ENCODE results near the gene AREL1. TPM values are rescaled to one million over a fixed set of nuclear protein-coding genes. Genes with fewer than 3 reads are reported as not detected.

AREL1 gene
- total and polyA plus RNA-seq, 9 donors, result 8.2 to 38.1 (median 24.0) TPM

DNA sequence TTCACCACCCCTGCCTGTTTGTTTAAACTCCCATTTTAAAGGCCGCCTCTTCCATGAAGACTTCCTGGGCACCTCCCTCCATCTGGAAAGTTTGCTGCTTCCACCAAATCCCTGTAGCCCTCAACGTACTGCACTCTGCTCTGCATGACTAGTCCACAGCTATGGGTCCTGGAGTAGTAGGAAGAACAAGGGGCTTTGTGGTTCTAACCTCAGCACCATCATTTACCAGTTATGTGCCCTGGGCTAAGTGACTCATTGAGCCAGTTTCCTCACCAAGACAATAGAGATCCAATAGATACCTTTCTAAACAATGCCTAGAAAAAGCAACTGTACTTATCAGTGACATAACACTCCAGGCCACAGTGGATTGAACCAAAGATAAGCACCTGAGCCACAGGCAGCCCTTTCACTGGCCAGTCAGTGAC, 92.4 kb downstream of the AREL1 start:
- H3K36me3 ChIP-seq, result no peaks in the 10 kb centered on the region
- intact Hi-C loops (cut with DNase I), result no loop called here
- H3K9me3 ChIP-seq, result no peaks in the 10 kb centered on the region
- no peak for TF ChIP-seq EP300 (IDR thresholded peaks at IDR 0.05)
- TF ChIP-seq, protein P1, sequence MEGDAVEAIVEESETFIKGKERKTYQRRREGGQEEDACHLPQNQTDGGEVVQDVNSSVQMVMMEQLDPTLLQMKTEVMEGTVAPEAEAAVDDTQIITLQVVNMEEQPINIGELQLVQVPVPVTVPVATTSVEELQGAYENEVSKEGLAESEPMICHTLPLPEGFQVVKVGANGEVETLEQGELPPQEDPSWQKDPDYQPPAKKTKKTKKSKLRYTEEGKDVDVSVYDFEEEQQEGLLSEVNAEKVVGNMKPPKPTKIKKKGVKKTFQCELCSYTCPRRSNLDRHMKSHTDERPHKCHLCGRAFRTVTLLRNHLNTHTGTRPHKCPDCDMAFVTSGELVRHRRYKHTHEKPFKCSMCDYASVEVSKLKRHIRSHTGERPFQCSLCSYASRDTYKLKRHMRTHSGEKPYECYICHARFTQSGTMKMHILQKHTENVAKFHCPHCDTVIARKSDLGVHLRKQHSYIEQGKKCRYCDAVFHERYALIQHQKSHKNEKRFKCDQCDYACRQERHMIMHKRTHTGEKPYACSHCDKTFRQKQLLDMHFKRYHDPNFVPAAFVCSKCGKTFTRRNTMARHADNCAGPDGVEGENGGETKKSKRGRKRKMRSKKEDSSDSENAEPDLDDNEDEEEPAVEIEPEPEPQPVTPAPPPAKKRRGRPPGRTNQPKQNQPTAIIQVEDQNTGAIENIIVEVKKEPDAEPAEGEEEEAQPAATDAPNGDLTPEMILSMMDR (IDR thresholded peaks at IDR 0.05), result no peak
- TF ChIP-seq POLR2A (IDR thresholded peaks at IDR 0.05), result no peak
- H3K4me3 ChIP-seq, result no peak overlapping the region
- H3K4me1 ChIP-seq (ENCODE audit: insufficient read depth), result peaks cover 16% of the 10 kb centered on the region
- peak overlapping the region in 1 of 2 donors; percentile 63 for H3K27ac ChIP-seq
- H3K27me3 ChIP-seq, result no peaks in the 10 kb centered on the region
- WGBS, 3 donors, result 68 to 78% (median 78%) methylated on average over 2 of the region's 2 CpGs
- DNase-seq, result no peak

DNA sequence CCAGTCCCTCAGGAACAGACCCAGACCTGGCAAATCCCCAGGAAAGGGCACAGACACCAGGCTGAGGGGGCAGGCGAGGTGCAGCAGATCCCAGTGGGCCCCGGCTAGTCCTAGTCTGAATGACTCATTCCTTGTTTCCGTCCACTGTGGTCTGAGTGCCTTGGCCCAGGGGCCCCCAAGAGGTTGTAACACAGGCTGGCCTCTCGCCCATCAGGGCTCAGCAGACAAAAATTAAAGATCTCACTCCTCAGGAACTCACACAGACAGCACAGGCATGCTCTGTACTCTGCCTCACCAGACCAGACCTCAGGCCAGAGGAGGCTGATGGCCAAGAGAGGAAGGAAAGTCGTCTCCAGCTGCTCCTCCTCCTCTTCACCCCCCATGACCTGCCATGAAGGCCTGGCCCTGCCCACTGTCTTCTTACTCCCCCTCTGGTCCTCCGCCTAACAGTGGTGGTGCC, 93.2 kb downstream of the AREL1 start:
- TF ChIP-seq POLR2A (IDR thresholded peaks at IDR 0.05) (no peak), EP300 (IDR thresholded peaks at IDR 0.05) (no peak)
- TF ChIP-seq, protein P1 (IDR thresholded peaks at IDR 0.05), result no peak
- Histone ChIP-seq H3K4me1 (ENCODE audit: insufficient read depth) (peaks cover 16% of the 10 kb centered on the region), H3K36me3 (no peaks in the 10 kb centered on the region), H3K4me3 (no peak overlapping the region), H3K27ac (peak overlapping the region; percentile 14 to 63), H3K9me3 (no peaks in the 10 kb centered on the region), H3K27me3 (no peaks in the 10 kb centered on the region)
- intact Hi-C loops (cut with DNase I), result loop anchor here in 2 of 4 donors (10.0 kb wide), 2 partner anchors 85 to 185 kb away; no protein-coding TSS in a partner anchor
- peak; percentile 79 to 92 (median 89) for DNase-seq
- WGBS, 3 donors, result 14 to 25% (median 16%) methylated on average over 5 to 6 of the region's 6 CpGs

DNA sequence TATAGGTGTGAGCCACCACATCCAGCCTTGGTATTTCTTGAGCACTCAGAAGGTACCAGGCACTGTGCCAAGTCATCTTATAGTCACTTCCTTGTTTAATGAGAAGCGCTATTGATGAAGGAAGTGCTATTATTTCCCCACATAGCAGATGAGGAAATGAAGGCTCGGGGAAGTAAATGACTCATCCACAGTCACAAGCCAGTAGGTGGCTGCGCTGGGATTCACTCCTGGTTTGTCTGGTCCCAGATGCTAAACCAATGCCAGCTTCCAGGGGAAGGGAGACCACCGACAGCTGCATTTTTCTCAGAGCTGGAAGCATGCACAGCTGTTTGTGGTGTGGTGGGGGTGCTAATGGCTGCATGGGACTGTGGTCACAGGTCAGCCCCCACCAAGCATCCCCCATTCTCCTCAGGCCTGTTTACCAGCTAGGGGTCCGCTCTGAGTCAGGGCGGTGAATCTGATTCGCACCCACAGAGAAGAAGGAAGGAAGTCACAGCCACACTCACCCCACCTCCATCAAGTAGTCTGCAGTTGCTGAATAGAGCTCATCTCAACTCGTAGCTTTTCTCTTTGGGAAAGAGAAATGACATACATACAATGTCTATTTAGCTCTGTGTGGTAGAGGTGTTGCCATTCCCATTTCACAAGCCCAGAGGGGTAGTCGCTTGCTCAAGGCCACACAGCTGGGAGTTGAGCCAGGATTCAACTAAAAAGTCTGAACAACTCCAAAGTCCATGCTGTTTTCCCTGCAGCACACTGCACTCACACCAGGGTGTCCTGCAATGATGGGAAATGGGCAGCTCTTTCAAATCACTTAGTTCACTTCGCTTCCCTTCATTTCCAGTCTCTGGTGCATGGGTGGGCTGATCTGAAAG, 94.6 kb downstream of the AREL1 start:
- Histone ChIP-seq H3K27ac (no peak overlapping the region), H3K27me3 (no peaks in the 10 kb centered on the region), H3K9me3 (no peaks in the 10 kb centered on the region), H3K4me1 (ENCODE audit: insufficient read depth) (peaks cover 16% of the 10 kb centered on the region), H3K36me3 (no peaks in the 10 kb centered on the region), H3K4me3 (no peak overlapping the region)
- TF ChIP-seq, protein P1 (IDR thresholded peaks at IDR 0.05), result no peak
- 57 to 71% (median 60%) methylated on average over 10 of the region's 10 CpGs for WGBS, 3 donors
- no peak for DNase-seq
- intact Hi-C loops (cut with DNase I), result loop anchor here in 2 of 4 donors (10.0 kb wide), 2 partner anchors 86 to 186 kb away; no protein-coding TSS in a partner anchor

DNA sequence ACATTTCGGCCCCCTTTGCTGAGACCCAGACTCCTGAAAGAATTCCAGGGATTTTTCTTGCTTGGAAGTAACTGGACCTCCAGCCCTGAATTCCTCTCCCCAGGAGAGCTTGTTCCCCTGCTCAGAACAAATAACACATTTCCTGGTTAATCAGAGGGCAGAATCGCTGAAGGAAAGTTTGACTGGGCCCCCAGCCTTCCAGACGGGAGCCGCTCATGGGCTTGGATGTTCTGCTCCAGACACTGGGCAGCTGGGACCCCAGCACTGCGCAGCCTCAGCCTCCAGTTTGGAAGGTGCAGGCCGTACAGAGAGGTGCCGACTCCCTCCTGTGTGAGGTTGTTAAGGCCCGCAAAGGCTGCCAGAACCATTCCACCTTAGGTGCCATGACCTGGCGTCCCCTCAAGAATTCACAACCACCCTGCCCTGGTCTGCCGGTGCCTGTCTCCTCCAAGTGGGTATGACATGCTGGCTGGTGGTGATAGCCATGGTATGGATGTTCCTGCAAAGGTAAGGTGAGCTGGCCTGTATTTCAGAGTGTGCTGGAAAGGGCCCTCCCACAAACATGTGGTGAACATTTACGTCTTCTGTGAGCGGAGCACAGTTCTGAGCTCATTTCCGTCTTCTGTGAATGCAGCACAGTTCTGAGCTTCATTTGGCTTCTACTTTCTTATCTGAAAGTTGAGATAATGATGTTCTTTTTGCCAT, 95.7 kb downstream of the AREL1 start:
- Histone ChIP-seq H3K4me3 (no peak overlapping the region), H3K27ac (no peak overlapping the region), H3K36me3 (no peaks in the 10 kb centered on the region), H3K27me3 (no peaks in the 10 kb centered on the region), H3K4me1 (ENCODE audit: insufficient read depth) (peaks cover 16% of the 10 kb centered on the region), H3K9me3 (no peaks in the 10 kb centered on the region)
- 74 to 86% (median 82%) methylated on average over 13 of the region's 13 CpGs for WGBS, 3 donors
- no peak for DNase-seq
- TF ChIP-seq EP300 (IDR thresholded peaks at IDR 0.05), result no peak
- TF ChIP-seq, protein P1 (IDR thresholded peaks at IDR 0.05), result no peak
- TF ChIP-seq POLR2A (IDR thresholded peaks at IDR 0.05), result no peak
- intact Hi-C loops (cut with DNase I), result loop anchor here in 2 of 4 donors (10.0 kb wide), 2 partner anchors 88 to 188 kb away; no protein-coding TSS in a partner anchor

All from ovary (tissue), 9 donors.